CD4-positive, alpha-beta T cell treated with Interleukin-6 for 4 hours (primary cell): ENCODE measurements around the gene NR2C2.

ENCODE experiments used
- DNase-seq: peaks from one replicate; pipeline ENCODE4 v3.0.0-alpha.2; 2020; ENCODE audit warnings: mixed read lengths

The NR2C2 gene

DNA sequence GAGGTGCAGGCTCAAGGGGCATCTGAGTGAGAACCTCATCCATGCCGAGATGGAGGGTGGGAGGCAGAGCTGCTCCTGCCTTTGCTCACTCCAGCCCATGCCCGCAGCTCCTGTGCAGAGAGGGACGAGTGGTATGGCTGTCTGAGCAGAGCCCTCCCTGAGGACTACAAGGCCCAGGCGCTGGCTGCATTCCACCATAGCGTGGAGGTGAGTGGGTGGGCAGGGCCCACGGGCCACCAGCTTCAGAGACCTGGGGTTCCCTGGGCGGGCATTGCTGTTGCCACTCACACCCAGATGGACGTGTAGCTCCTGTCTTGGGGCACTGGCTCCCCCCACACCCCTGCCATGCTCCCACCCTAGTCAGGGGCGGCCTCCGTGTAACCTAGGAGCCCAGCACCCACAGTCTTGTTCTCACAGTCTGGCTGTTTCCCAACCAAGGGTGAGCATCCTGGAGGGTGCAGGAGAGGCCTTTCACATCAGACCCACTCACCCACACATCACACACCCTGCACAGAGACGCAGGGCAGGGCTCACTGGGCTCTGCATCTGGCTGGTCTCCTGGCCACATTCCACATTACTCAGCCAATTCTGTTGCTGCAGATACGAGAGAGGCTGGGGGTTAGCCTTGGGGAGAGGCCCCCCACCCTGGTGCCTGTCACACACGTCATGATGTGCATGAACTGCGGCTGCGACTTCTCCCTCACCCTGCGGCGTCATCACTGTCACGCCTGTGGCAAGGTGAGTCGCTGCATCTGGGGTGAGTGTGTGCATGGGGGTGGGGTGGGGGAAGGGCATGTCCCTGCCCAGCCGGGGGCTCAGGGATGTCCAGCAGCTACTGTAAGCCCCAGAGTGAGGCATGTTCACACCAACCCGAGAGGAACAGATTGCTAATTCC is 25.3 kb upstream of the NR2C2 start:
- no peak for DNase-seq

DNA sequence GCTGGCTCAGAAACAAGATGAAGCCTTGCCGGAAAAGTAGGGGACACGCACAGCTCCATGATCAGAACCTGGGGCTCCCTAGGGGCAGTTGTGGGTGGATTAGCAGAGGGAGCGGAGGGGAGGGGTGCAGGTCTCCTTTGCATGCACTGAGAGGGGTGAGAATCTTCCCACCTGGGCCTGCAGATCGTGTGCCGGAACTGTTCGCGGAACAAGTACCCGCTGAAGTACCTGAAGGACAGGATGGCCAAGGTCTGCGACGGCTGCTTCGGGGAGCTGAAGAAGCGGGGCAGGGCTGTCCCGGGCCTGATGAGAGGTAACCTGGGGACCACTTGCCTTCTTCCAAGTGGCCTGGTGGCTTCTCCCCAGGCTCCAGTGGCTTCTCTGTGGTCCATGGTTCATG is 24.5 kb upstream of the NR2C2 start:
- DNase-seq: no peak

DNA sequence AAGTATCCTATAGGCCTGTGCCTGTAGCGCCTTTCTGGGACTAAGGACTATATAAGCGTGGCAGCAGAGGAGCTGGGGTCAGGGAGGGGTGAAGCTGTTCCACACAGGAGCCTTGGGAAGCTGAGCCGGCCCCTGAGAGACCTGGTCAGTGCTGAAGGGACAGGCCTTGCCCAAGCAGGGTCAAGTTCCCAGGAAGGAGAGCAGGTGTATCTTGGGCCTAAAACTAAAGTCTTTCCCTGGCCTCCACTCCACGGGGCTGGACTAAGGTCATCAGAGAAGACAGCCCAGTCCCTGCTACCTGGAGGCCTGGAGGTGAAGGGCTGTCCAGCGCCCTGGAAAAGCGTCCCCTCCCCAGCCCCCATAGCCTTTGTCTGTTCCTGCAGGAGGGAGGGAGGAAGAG is 23.9 kb upstream of the NR2C2 start:
- no peak for DNase-seq

DNA sequence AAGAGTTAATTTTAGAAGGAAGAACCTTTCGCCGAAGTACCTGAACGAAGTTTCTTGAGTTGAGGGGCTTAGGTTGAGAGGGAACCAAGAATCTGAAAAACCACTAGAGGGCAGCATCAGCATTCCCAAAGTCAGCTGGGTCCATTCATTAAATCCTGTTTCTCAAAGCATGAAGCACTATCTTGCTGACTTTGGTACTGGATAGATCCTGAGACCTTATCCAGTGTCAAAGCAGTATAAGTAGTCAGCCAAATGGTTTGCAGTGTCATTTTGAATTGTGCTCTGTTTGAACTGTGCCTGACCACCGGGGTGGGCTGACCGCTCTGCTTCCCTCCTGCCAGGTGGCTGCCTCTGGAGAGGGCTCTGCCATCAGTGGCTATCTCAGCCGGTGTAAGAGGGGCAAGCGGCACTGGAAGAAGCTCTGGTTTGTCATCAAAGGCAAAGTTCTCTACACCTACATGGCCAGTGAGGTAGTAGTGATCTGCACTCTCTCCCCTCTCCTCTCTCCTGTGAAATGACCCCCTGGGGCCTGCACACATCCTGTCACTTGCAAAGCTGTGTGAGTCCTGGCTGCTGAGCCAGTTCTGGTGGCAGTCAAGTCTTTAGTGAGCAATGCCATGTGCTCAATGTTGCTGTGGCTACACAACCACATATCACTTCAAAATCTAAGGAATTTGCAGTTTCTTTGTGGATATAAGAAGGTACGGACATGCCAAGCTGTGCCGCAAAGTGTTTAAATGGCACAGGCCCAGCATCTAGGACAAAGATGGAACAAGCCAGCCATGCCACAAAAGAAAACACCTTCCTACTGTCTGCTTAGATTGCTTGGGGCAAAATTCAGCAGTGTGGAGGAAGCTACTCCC is 21.4 kb upstream of the NR2C2 start:
- peak; percentile 45 for DNase-seq

DNA sequence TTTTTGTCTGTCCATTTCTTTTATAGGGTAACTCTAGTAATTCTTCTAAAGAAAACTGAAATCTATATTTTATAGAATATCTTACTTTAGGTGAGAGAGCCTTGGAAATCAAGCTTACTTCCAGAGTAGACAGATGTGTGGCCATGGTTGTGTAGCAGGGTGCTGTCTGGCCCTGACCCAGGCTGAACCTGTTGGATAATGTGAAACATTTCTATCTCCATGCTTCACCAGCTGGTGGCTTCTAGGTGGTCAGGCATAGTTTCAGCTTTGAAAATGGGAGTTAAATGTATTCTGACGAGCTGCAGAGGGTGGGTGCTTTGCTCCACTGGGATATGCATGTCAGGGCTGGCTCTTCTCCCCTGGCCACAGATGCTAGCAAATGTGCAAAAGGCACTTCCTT is 20.8 kb upstream of the NR2C2 start:
- DNase-seq: no peak

DNA sequence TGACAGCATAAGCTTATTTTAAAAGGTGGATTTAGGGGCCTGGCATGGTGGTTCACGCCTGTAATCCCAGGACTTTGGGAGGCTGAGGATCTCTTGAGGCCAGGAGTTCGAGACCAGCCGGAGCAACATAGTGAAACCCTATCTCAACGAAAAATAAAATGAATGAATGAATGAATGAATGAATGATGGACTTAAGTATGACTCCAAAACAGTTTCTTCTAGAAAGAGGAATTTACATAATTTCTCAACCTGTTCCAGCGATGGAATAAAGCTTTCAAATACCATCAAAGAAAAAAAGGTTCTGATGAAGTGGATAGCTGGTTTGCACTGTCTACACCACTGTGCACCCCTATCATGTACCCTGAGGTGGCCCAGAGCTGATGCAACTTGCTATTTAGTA is 20.1 kb upstream of the NR2C2 start:
- DNase-seq: no peak

DNA sequence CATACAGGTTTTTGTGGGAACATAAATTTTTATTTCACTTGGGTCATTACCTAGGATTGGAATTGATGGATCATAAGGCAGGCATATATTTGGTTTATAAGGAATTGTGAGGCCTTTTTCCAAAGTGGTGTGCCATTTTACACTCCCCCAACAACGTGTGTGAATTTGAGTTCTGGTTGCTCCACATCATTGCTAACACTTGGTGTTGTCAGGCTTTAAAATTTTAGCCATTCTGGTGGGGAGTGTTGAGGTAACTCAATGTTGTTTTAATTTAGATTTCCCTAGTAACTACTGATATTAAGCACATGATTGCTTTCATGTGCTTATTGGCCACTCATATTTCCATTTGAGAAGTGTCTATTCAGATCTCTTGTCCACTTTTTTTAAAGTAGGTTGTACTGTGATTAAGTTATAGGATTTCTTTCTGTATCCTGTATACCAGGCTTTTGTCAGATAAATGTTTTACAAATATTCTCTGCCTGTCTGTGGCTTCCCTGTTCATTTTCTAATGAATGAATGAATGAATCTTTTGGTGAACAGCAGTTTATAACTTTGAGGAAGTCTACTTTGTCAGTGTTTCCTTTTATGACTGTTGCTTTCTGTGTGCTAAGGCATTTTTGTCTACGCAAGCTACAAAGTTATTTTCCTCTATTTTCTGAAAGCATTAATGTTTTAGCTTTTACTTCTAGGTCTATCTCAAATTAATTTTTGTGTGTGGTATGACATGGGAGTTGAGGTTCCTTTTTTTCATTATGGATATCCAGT is 17.9 kb upstream of the NR2C2 start:
- DNase-seq: no peak

DNA sequence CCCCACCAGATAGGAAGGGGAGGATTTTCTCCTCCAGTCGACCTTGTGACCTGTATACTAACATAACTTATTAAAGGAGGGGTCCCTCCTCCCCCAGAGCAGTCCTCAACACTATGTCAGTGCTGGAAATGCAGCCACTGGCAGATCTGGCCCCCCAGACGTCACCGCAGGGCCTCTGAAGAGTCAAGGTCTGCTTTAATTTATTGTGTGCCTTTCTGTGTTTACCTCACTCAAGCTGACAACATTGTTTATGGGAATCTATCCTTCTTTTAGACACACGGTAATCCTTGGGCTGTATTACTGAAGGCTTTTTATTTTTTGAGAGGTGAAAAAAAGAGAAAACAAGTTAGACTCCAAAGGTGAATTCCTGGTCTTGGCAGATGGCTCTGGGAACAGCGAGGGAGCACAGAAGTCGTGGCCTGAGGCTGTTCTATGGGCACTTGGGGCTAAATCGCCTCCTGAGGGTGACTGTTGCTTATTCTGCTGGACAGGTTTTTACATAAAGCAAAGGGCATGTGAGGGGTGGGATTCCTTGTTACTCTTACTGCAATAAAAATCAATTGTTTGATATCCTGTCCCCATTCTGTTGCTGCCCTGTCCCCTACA is 13.5 kb upstream of the NR2C2 start:
- no peak for DNase-seq

DNA sequence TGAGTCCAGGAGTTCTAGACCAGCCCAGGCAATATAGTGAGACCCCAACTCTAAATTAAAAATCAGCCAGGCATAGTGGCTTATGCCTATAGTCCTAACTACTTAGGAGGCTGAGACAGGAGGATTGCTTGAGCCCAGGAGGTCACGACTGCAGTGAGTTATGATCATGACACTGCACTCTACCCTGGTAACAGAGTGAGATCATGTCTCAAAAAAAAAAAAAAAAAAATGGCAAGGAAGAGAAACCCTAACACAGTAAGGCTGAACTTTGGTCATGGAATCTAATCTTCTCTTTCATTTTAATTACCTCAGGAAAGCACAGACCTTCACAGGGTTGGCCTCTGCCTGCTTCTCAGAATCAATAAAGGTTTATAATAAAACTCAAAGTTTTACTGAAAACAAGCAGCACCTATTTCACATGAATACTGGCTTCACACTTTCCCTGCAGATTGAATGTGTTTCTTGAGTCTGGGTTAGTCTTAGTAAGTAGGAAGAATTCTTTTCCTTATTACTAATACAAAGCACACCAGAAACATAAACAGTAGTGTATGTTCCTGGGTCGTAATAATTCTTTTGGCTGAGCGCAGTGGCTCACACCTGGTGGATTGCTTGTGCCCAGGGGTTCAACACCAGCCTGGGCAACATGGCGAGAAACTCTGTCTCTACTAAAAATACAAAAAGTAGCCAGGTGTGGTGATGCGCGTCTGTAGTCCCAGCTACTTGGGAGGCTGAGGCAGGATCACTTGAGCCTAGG is 11.6 kb upstream of the NR2C2 start:
- DNase-seq: no peak

DNA sequence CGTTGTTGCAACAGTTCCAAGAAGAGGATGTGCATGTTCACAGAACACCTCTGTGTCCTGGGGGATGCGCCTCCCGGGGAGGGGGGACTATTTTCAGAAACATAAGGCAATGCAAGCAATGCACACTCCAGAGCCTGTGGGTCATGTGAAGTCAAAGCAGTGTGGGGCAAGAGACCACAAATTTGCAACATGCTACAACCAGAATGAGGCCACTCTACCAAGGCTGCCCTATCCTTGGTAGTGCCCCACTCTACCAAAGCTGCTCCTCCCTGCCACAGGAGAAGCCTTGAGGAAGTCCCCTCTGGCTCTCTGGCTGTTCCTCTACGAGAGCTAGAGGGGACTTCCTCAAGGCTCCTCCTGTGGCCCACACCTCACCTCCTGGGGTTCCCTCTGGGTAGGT is 8.4 kb upstream of the NR2C2 start:
- no peak for DNase-seq

DNA sequence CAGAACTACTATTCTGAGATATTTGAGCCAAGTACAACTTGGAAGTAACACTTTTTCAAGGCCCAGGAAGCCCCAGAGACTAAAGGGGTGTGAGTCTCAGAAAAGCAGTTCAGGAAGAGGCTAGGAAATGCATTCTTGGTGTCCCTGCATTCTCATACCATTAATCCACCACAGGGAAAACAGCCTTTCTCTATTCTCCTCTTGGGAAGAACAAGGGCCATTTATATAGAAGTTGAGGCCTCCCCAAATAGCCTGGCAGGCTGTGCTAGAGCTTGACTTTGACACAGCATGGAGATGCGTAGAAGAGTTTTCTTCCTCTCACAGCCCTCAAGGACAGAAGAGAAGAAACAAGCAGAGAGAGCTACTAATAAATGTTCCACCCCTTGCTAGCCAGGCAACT is 5.5 kb upstream of the NR2C2 start:
- no peak for DNase-seq

DNA sequence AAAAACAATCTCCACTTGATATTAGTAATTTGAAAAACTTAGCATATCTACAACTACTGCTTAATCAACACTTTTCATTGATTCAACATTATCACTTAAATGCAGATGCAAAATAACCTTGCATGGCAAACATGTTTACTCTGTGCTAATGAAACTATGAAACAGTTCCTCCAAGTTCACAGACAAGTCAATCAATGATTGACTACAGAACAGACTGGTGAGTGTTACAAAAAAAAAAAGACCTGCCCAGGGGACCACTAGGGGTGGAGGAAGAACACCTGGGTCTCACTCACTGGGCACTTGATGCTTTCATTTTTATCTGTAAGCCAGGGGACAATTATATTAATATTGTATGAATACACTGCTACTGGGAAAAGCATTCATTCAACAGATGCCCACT is 4.3 kb upstream of the NR2C2 start:
- DNase-seq: no peak

DNA sequence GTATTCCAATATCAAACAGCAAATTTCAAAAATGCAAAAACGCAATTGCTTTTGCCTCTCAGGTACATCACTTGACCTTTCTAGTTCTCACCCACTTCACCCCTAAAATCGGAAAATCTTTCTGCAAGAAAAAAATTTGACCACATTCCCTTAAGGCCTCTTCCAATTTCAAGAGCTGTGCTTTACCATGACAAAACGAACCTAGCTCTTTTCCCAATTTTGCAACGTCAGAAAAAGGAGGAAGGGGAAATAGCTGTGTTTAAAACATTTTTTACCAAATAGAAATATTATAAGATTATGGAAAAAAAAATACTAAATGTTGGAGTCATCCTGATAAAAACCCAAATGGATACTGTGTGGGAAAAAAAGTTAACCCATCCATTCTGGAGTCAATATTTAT is 1.1 kb upstream of the NR2C2 start:
- no peak for DNase-seq

DNA sequence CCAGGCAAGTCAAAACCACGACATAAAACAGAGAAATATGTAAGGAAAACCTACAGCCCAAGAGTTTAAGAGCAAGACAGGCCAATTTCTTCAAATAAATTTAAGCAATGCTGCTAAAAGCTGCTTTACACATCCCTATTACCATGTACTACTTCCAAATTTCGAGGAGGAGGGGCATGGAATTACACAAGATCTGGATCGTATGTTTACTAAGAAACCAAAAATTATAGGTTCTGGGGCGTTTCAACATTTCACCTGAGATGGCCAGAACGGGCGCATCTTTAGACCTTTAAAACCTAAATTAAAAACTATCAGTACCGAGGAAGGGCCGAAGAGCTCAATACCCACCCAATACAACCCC is 664 bp upstream of the NR2C2 start:
- no peak for DNase-seq

DNA sequence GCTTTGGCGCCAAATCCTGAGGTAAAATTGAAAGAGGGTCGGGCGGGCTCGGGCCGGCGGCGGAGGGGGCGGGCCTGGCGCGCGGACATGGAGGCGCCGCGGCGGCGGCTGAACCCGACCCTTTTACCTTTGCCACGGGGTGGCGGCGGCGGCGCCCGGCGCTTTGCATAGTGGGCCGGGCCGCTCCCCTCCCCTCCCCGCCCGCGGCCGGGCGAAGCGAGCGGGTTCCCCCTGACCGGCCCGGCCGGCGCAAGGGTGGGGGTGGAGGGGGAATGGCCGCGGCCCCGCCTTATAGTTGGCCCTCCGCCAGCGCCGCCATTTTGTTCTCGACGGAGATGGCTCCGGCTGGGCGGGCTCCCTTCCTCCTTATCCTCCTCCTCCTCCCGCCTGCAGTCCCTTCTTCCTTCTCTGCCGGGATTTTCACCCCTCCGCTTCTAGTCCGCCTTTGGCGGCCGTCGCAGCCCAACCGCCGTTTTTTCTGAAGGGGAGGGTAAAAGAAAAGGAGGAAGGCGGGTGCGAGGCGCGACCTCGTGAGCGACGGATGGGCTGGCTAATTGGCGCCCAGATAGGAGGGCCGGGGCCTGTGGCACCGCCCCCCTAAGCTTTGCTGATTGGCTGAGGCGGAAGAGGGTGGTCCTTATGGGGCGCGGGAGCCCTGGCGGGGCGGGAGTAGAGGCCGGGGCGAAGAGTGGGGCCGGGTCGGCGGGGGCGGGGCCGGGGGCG is 664 bp downstream of the NR2C2 start:
- DNase-seq: peak; percentile 97

DNA sequence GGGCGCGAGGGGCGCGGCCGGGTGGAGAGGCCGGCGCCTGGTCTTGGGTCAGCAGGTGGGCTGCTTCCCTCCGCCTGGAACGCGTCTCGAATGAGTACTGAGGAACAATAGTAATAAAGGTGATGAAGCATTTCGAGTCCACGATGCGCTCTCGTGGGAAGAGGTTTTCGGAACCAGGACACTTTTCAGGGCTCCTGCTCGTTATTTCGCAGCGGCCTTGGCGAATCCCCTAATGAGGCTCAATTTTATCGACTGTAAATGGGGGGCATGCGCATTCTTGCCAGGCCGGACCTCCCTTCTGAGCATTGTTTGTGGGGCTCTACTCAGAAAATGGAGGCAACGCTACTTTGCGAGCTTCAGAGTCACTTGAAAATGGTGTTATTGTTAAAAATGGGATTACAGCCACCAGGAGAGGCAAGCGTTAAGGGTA is 1.2 kb downstream of the NR2C2 start:
- no peak for DNase-seq

DNA sequence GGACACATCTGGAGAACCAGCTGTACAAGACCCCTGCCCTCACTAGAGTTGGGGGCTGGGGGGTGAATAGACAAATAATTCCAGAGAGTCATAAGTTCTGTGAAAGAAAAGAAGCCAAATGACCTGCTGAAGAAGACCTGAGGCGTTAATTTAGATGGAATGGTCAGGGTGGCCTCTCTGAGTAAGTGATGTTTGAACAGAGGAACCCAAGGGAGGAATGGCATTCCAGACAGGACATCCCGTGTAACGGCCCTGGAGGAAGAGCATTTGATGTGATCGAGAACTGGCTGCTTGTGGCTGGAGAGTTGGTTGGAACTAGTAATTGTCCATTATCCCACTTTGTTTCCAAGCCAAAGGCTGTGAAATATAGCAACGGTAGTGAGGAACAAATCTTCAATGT is 1.7 kb downstream of the NR2C2 start:
- DNase-seq: no peak

DNA sequence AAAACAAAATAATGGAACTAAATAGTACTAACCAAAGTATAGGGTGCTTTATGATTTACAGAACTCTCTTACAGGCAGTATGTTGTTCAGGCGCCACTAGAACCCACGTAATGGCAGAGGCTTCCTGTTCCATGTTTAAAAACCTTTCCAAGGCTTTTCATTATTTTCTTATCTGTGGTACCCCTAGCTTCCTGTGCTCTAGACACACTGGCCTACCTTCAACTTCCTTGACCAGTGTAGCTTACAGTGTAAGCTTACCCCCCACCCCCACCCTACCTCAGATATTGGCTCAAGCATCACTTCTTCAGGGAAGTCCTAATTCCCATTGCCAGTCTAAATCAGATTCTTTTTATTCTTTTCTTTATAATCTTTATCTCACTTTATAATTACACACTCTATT is 2.9 kb downstream of the NR2C2 start:
- DNase-seq: no peak

DNA sequence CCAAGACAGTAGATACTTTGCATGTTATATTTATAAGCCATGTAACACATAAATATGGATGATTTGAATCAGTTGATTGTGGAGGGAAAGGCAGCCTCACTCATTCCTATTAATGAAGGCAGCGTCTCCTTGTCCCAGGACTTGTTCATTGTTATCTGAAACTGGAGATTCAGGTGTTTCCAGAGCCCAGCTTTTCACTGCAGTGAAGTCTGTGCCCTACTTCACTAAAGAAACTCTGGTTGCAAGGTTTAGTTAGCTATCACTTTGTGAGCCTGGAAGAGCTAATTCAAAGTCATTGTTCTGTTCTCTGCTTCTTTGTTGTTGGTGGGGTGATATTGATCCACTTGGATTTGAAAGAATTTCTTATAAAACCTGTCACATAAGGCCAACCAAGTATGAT is 9.8 kb downstream of the NR2C2 start:
- no peak for DNase-seq

DNA sequence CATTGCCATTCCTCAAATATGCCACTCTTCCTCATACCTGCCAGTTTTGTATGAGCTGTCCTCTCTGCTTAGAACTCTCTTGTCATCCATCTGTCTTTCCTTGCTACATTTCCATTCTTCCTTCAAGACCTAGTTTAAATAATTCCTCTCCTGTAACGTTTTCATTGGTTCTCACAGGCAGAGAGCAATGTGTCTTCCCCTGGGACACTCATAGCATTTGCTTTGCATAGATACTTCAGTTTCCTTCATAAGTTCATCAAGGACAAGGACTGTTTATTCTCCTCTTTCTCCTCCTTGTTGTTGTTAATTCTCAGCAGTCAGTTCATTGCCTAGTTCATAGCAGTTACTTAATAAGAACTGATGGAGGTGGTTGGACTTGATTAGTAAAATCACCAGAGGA is 10.5 kb downstream of the NR2C2 start:
- no peak for DNase-seq

DNA sequence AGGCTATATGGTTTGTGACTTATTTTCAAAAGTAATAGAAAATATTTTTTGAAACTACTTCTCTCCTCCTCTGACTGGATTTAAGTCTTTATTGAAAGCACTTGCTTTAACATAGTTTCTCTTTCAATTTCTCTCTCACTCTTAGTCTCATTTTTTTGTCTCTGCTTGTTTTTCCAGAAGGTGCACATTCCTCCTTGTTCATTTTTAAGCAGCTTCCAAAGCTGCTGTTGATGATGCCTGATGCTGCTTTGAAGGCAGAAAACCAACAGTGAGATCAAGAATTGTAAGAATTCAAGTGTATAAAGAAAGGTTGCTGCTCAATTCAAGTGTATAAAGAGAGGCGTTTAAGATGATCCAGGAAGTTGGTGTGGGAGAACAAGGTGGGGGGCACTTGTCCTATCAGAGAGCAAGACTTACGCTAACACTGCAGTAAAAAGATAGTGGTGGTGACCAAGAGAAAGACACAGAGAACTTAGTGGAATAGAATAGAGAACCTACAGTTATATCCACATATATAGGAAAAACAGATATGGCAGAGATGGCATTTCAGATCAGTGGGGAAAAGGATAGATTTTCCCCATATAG is 12.1 kb downstream of the NR2C2 start:
- DNase-seq: no peak
